ENCODE measurements around the gene AP1G2.
A peak's percentile ranks its signal among the peaks of the same experiment; 100 is the strongest.
"Not testable (repeated sequence)": the region's sequence is repeated elsewhere in the genome, so short reads cannot be mapped to it uniquely, and the experiment has no call there.

Gene AP1G2

GRCh38 chr14:23594191-23594590, 26.6 kb upstream of the AP1G2 start:
- not testable (repeated sequence) for DNase-seq (ENCODE audit: low read depth in 2 of 2)

- no peak for DNase-seq (ENCODE audit: low read depth in 2 of 2)
Measured at GRCh38 chr14:23590198-23590597, 22.6 kb upstream of the AP1G2 start.

DNA sequence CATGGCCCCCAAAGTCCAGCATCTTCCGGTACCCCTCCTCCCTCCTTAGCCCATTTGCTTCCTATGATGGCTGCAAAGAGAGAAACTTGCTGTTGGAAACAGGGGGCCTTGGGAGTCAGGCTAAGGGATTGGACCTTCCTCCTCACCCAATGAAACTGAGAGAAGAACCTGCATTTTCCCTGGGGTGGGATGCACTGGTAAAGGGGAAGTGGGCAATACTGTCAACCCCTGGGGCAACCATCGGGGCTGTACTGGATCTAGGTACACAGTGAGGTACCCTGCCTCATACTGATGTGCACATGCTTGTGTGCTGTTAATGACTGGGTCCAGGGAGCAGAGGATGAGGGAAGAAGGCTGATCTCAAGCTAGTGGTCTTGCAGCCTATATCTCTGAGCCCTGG, 22.0 kb upstream of the AP1G2 start:
- DNase-seq (ENCODE audit: low read depth in 2 of 2): no peak

GRCh38 chr14:23588884-23589598, 21.4 kb upstream of the AP1G2 start:
- DNase-seq (ENCODE audit: low read depth in 2 of 2): peak; percentile 54 to 67

- DNase-seq (ENCODE audit: low read depth in 2 of 2): not testable (repeated sequence)
Measured at GRCh38 chr14:23584527-23585203, 17.1 kb upstream of the AP1G2 start.

- not testable (repeated sequence) for DNase-seq (ENCODE audit: low read depth in 2 of 2)
Measured at GRCh38 chr14:23583761-23584526, 16.4 kb upstream of the AP1G2 start.

GRCh38 chr14:23582906-23583760, 15.5 kb upstream of the AP1G2 start:
- no peak for DNase-seq (ENCODE audit: low read depth in 2 of 2)

DNA sequence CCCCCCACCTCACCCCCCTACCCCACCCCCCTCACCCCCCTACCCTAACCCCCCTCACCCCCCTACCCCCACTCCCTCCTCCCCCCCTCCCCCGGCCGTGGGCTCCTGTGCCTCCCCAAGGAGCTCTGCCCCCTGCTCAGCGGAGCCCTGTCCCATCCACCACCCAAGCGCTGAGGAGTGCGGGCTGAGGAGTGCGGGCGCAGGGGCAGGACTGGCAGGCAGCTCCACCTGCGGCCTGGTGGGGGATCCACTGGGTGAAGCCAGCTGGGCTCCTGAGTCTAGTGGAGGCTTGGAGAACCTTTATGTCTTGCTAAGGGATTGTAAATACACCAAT, 13.3 kb upstream of the AP1G2 start:
- DNase-seq (ENCODE audit: low read depth in 2 of 2): no peak

GRCh38 chr14:23580152-23580926, 12.7 kb upstream of the AP1G2 start:
- DNase-seq (ENCODE audit: low read depth in 2 of 2): no peak

GRCh38 chr14:23579739-23580138, 12.1 kb upstream of the AP1G2 start:
- DNase-seq (ENCODE audit: low read depth in 2 of 2): no peak

- no peak for DNase-seq (ENCODE audit: low read depth in 2 of 2)
Measured at GRCh38 chr14:23579311-23579630, 11.7 kb upstream of the AP1G2 start.

DNA sequence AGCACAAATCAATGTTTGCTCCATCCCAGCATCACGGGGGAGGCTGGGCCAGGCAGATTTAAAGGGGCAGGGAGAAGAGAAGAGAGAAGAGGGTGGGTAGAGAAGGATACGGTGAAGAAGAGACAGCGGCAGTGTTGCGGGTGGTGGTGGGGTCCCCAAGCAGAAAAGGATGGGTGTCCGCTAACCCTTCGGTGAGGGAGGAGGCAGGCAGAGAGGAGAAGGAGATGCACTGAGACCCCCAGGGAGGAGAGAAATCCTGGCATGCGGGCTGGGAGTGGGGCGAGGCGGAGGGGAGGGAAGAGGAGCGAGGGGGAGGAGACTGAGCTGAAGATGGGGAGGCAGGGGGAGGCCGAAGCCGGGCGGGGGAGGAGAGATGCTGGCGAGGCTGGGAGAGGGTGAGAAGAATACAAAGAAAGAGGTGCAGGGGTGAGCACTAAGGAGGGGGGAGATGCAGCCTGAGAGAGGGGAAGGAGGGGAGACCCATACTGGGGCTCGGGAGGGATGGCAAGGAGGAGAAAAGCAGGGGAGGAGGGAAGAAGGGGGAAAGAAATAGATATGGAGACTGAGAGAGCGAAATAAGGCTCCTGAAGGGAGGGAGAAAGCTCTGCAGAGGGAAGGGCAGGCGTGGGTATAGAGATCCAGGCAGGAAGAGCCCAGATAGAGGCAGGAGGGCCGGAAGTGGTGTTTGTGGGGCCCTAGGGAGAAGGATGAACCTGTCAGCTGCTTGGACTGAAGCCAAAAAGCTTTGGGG, 11.1 kb upstream of the AP1G2 start, which contains the start of gene JPH4:
TSS of gene JPH4 (minus strand) at position 231 of the 751 bp plus-strand sequence. CDS start 1,337 bp downstream, outside the sequence.
- no peak for DNase-seq (ENCODE audit: low read depth in 2 of 2)

DNA sequence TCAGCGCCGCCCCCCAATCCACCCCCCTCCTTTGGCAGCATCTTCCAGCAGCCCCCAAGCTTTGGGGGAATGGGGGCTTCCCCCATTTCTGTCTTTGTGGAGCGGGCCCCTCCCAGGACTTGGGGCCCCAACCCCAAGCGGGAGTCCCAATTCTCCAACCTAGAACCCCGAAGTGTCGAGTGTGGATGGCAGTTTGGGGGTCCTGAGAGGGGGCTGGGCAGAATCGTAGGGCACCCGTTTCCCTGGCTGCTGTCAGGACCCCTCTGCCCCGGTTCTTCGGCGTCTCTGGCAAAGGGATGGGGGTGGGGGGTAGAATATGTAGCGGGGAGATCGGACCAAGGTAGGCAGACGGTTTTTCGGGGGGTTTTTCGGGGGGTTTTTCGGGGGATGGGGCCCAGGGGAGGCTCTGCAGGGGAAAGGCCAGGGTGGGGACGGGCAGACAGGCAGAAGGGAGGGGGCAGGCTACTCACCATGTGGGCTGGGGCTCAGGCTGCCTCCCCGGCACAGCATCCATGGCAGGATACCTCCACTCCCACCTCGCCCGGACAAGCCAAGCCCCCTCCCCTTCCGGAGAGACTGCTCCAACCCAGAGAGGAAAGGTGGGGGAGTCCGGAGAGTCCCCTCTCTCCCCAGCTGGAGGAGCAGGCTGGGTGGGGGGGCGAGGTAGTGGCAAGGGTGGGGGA, 10.3 kb upstream of the AP1G2 start:
- DNase-seq (ENCODE audit: low read depth in 2 of 2): no peak

DNA sequence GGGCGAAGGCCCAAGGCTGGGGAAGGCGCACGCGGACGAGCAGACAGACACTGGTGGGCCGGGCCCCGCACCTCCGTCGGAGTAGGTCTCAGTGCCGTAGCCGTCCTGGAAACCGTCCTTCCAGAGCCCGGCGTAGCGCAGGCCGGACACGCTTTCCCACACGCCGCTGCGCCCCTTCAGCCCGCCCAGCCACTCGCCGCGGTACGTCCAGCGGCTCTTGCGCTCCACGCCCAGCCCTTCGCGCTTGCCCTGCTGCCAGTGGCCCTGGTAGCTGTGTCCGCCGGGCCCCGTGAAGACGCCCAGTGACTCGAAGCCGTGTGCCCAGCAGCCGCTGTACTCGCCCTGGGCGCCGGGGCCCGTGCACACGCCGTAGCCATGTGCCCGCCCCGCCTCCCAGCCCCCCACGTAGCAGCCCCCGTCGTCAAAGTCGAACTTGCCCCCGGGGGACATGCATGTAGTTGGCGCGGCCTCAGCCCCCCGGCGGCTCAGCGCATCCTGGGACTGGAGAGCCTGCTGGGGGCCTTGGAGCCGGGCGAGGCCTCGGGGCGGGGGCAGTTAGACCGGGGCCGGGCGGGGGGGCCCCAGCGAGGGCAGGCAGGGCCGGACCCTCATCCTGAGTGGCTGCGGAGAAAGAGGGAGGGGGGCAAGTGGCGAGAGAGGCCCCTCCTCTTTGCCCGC, 9.6 kb upstream of the AP1G2 start:
- no peak for DNase-seq (ENCODE audit: low read depth in 2 of 2)

GRCh38 chr14:23573384-23574015, 5.9 kb upstream of the AP1G2 start:
- DNase-seq (ENCODE audit: low read depth in 2 of 2): no peak

GRCh38 chr14:23572836-23573235, 5.2 kb upstream of the AP1G2 start:
- no peak for DNase-seq (ENCODE audit: low read depth in 2 of 2)

- DNase-seq (ENCODE audit: low read depth in 2 of 2): no peak
Measured at GRCh38 chr14:23572524-23572828, 4.9 kb upstream of the AP1G2 start.

GRCh38 chr14:23571701-23572523, 4.3 kb upstream of the AP1G2 start:
- no peak for DNase-seq (ENCODE audit: low read depth in 2 of 2)

All from stimulated activated CD8-positive, alpha-beta memory T cell treated with anti-CD3 and anti-CD28 coated beads, Interleukin-2, amount 100 ng/mL, for 1 hour (primary cell).